Suprapubic skin (tissue), 3 donors: Measurements from ENCODE around the gene IFITM1.

Experiments used
- CTCF ChIP-seq, 2 donors: fragments of 200-600 bp in 1 of 2; fragments of 450-650 bp in 1 of 2; sonication (generic) in 1 of 2; IDR thresholded peaks; one replicate each; pipeline ENCODE4 v1.5.1; 2016 to 2019; ENCODE audit warnings: antibody characterized with exemption in 2 of 2, mild to moderate bottlenecking in 1 of 2, moderate library complexity in 1 of 2
- POLR2A ChIP-seq, 2 donors: fragments of 450-650 bp; IDR thresholded peaks; one replicate each; pipeline ENCODE4 v1.6.1; 2017; ENCODE audit warnings: antibody characterized with exemption in 2 of 2, mild to moderate bottlenecking in 2 of 2, moderate library complexity in 2 of 2

GRCh38 chr11:357582-357981 lies 43.7 kb downstream of the IFITM1 start:
- TF ChIP-seq CTCF (IDR thresholded peaks at IDR 0.05), result no peak
- no peak for TF ChIP-seq POLR2A (IDR thresholded peaks at IDR 0.05)
